Breast epithelium (tissue), 3 donors: ENCODE data around the gene RAPGEF4.

Experiments
- POLR2A ChIP-seq: fragments of 450-650 bp; IDR thresholded peaks from one replicate; pipeline ENCODE4 v1.6.1; 2016; ENCODE audit warnings: antibody characterized with exemption, mild to moderate bottlenecking, moderate library complexity
- POLR2AphosphoS5 ChIP-seq, 3 donors: sonication (generic); formaldehyde crosslinking; IDR thresholded peaks; one replicate each; pipeline ENCODE4 v1.6.1; 2017; ENCODE audit warnings: antibody characterized with exemption in 3 of 3
- TF ChIP-seq, protein P1 (sequence below), 3 donors: fragments of 450-650 bp; IDR thresholded peaks; one replicate each; pipeline ENCODE4 v1.5.1; 2016 to 2017; ENCODE audit warnings: antibody characterized with exemption in 3 of 3, mild to moderate bottlenecking in 3 of 3, moderate library complexity in 3 of 3

DNA sequence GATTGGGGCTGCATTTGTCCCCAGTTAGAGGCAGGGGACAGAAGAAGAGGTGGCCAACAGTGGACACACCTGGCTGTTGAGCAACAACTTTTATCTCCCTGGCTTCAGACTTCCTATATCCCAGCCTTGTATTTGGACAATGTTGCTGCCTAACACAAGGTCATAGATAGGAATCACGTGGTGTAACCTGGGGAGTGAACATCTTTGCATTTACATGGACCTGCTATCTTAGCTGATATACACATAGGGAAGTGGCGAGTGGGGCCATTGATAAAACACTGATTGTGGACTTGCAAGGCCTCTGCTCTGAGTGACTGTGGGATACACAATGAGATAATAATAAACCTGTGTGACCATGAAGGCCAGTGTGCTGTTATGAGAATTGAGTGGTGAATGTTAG lies 26.9 kb downstream of the RAPGEF4 start:
- TF ChIP-seq, protein P1, sequence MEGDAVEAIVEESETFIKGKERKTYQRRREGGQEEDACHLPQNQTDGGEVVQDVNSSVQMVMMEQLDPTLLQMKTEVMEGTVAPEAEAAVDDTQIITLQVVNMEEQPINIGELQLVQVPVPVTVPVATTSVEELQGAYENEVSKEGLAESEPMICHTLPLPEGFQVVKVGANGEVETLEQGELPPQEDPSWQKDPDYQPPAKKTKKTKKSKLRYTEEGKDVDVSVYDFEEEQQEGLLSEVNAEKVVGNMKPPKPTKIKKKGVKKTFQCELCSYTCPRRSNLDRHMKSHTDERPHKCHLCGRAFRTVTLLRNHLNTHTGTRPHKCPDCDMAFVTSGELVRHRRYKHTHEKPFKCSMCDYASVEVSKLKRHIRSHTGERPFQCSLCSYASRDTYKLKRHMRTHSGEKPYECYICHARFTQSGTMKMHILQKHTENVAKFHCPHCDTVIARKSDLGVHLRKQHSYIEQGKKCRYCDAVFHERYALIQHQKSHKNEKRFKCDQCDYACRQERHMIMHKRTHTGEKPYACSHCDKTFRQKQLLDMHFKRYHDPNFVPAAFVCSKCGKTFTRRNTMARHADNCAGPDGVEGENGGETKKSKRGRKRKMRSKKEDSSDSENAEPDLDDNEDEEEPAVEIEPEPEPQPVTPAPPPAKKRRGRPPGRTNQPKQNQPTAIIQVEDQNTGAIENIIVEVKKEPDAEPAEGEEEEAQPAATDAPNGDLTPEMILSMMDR (IDR thresholded peaks at IDR 0.05), result no peak
- TF ChIP-seq POLR2AphosphoS5 (IDR thresholded peaks at IDR 0.05), result no peak
- TF ChIP-seq POLR2A, result no peak
